CD4-positive, alpha-beta T cell treated with Interleukin-17A for 1 hour (primary cell): Measurements from ENCODE around the gene DHRS4.
"Not testable (repeated sequence)": the region's sequence is repeated elsewhere in the genome, so short reads cannot be mapped to it uniquely, and the experiment has no call there.

Experiments
- DNase-seq: peaks from one replicate; pipeline ENCODE4 v3.0.0-alpha.2; 2020

Gene DHRS4

GRCh38 chr14:23941669-23942068, 11.9 kb upstream of the DHRS4 start:
- no peak for DNase-seq

- DNase-seq = no peak
Measured at GRCh38 chr14:23942587-23942986, 11.0 kb upstream of the DHRS4 start.

GRCh38 chr14:23949069-23949468, 4.5 kb upstream of the DHRS4 start:
- DNase-seq = not testable (repeated sequence)

GRCh38 chr14:23950411-23951135, 3.0 kb upstream of the DHRS4 start:
- no peak for DNase-seq

- not testable (repeated sequence) for DNase-seq
Measured at GRCh38 chr14:23951136-23951466, 2.5 kb upstream of the DHRS4 start.

- DNase-seq = no peak
Measured at GRCh38 chr14:23951590-23952201, 1.9 kb upstream of the DHRS4 start.

- DNase-seq = not testable (repeated sequence)
Measured at GRCh38 chr14:23953116-23953463, 480 bp upstream of the DHRS4 start.

GRCh38 chr14:23954279-23954614, 677 bp downstream of the DHRS4 start:
- DNase-seq = not testable (repeated sequence)

- not testable (repeated sequence) for DNase-seq
Measured at GRCh38 chr14:23954965-23955364, 1.4 kb downstream of the DHRS4 start.

GRCh38 chr14:23955811-23956210, 2.2 kb downstream of the DHRS4 start:
- DNase-seq = not testable (repeated sequence)

- DNase-seq = not testable (repeated sequence)
Measured at GRCh38 chr14:23957913-23958569, 4.5 kb downstream of the DHRS4 start.

GRCh38 chr14:23960899-23961298, 7.3 kb downstream of the DHRS4 start:
- not testable (repeated sequence) for DNase-seq

GRCh38 chr14:23961704-23962103, 8.1 kb downstream of the DHRS4 start:
- DNase-seq = not testable (repeated sequence)

GRCh38 chr14:23969130-23969480, 15.5 kb downstream of the DHRS4 start:
- not testable (repeated sequence) for DNase-seq

- DNase-seq = peak; percentile 59
Measured at GRCh38 chr14:23969481-23970282, 16.1 kb downstream of the DHRS4 start.

- not testable (repeated sequence) for DNase-seq
Measured at GRCh38 chr14:23970283-23970659, 16.7 kb downstream of the DHRS4 start.

GRCh38 chr14:23973178-23973577, 19.6 kb downstream of the DHRS4 start:
- DNase-seq = not testable (repeated sequence)

GRCh38 chr14:23974041-23974440, 20.5 kb downstream of the DHRS4 start:
- not testable (repeated sequence) for DNase-seq

- peak; percentile 6 for DNase-seq
Measured at GRCh38 chr14:23977208-23977607, 23.6 kb downstream of the DHRS4 start.

GRCh38 chr14:23981951-23982813, 28.6 kb downstream of the DHRS4 start:
- not testable (repeated sequence) for DNase-seq

- DNase-seq = no peak
Measured at GRCh38 chr14:23984891-23985602, 31.5 kb downstream of the DHRS4 start.

- DNase-seq = not testable (repeated sequence)
Measured at GRCh38 chr14:23988223-23988606, 34.6 kb downstream of the DHRS4 start.
